Measurements from ENCODE around the gene HTRA1.

The HTRA1 gene

GRCh38 chr10:122475100-122475499 is 13.7 kb downstream of the HTRA1 start:
- DNase-seq = no peak

- DNase-seq = no peak
Observed at GRCh38 chr10:122475591-122476332, 14.4 kb downstream of the HTRA1 start.

- DNase-seq = no peak
Observed at GRCh38 chr10:122476333-122476695, 15.0 kb downstream of the HTRA1 start.

- no peak for DNase-seq
Observed at GRCh38 chr10:122477436-122477835, 16.1 kb downstream of the HTRA1 start.

GRCh38 chr10:122478971-122479370 is 17.6 kb downstream of the HTRA1 start:
- no peak for DNase-seq

GRCh38 chr10:122480146-122480833 is 18.9 kb downstream of the HTRA1 start:
- no peak for DNase-seq

GRCh38 chr10:122481296-122482056 is 20.1 kb downstream of the HTRA1 start:
- no peak for DNase-seq

- DNase-seq = no peak
Observed at GRCh38 chr10:122484276-122485060, 23.1 kb downstream of the HTRA1 start.

- no peak for DNase-seq
Observed at GRCh38 chr10:122485670-122486069, 24.3 kb downstream of the HTRA1 start.

GRCh38 chr10:122486406-122487080 is 25.2 kb downstream of the HTRA1 start:
- DNase-seq = no peak

GRCh38 chr10:122487174-122487765 is 25.9 kb downstream of the HTRA1 start:
- DNase-seq = no peak

- no peak for DNase-seq
Observed at GRCh38 chr10:122490268-122490667, 28.9 kb downstream of the HTRA1 start.

- no peak for DNase-seq
Observed at GRCh38 chr10:122490786-122491680, 29.7 kb downstream of the HTRA1 start.

GRCh38 chr10:122492006-122492405 is 30.7 kb downstream of the HTRA1 start:
- no peak for DNase-seq

- no peak for DNase-seq
Observed at GRCh38 chr10:122492999-122493481, 31.7 kb downstream of the HTRA1 start.

GRCh38 chr10:122493761-122494160 is 32.4 kb downstream of the HTRA1 start:
- no peak for DNase-seq

- no peak for DNase-seq
Observed at GRCh38 chr10:122494173-122494820, 32.9 kb downstream of the HTRA1 start.

- DNase-seq = no peak
Observed at GRCh38 chr10:122494833-122495232, 33.5 kb downstream of the HTRA1 start.

- no peak for DNase-seq
Observed at GRCh38 chr10:122495406-122496340, 34.3 kb downstream of the HTRA1 start.

Measured in activated gamma-delta T cell (primary cell).